SJCRH30 (cell line): ENCODE data around the gene OR4D1. TPM values are rescaled to one million over a fixed set of nuclear protein-coding genes. Genes with fewer than 3 reads are reported as not detected.

Experiments used
- DNase-seq, 2 experiments: peaks; one replicate each; pipeline ENCODE4 v3.0.0-alpha.2; 2015 to 2020
- H3K27ac ChIP-seq: fragments of 250-450 bp; sonication (Bioruptor Pico); 2 replicates; pipeline ENCODE4 v1.5.1; 2020; ENCODE audit warnings: mild to moderate bottlenecking, moderate library complexity
- H3K27me3 ChIP-seq: fragments of 250-450 bp; sonication (Bioruptor Pico); 2 replicates; pipeline ENCODE4 v1.5.1; 2020; ENCODE audit warnings: mild to moderate bottlenecking, moderate library complexity
- H3K36me3 ChIP-seq: fragments of 250-450 bp; sonication (Bioruptor Pico); 2 replicates; pipeline ENCODE4 v1.5.1; 2020; ENCODE audit warnings: mild to moderate bottlenecking, moderate library complexity
- H3K4me1 ChIP-seq: fragments of 250-450 bp; sonication (Bioruptor Pico); 2 replicates; pipeline ENCODE4 v1.5.1; 2020; ENCODE audit warnings: mild to moderate bottlenecking, moderate library complexity
- H3K4me3 ChIP-seq: fragments of 250-450 bp; sonication (Bioruptor Pico); 2 replicates; pipeline ENCODE4 v1.5.1; 2020; ENCODE audit warnings: mild to moderate bottlenecking, moderate library complexity
- H3K9me3 ChIP-seq: fragments of 250-450 bp; sonication (Bioruptor Pico); replicated peaks from 2 replicates; pipeline ENCODE4 v1.5.1; 2020; ENCODE audit warnings: mild to moderate bottlenecking, moderate library complexity
- total RNA-seq: library from RNA; depleted of rRNA; stranded (reverse); fragments of >200 nt; shearing (Covaris generic); gene quantifications from 2 replicates; pipeline ENCODE4 v1.2.3, GENCODE V29; 2014

Gene OR4D1
- total RNA-seq, 1 experiment from 2014 or later: not detected

DNA sequence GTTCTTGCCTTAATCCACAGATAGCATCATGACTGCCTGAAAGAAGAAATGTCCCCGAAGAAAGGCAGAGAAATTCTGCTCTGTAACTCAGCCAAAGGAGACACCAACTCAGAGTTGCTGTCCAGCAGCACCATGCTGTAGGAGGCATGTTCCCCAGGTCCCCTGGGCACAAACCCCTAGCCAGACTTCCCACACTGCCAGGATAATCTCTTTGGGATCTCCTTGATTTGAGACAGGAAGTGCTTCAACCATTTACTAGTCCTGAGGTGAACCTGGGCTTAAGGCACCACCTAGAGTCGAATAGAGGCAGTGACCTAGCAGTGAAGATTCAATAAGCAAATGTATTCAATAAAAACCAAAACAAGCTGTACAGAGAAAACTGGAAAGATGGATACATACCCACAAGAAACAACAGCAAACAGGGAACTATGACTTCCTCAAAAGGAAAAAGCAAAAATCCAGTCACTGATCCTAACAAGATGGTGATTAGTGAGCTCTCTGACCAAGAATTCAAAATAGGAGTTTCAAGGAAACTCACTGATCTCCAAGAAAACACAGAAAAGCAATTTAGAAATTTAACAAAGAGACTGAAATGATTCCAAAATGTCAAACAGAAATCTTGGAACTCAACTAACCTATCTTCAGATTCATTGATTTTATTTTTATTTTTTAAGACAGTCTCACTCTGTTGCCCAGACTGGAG lies 24.3 kb downstream of the OR4D1 start:
- Histone ChIP-seq H3K4me3 (no peak overlapping the region), H3K4me1 (no peaks in the 10 kb centered on the region), H3K27ac (no peak overlapping the region), H3K36me3 (no peaks in the 10 kb centered on the region), H3K9me3 (no peaks in the 10 kb centered on the region), H3K27me3 (0 out of 2 replicates have a peak, but pooled peaks cover 4% of the 10 kb centered on the region)
- peak; percentile 26 to 55 for DNase-seq

DNA sequence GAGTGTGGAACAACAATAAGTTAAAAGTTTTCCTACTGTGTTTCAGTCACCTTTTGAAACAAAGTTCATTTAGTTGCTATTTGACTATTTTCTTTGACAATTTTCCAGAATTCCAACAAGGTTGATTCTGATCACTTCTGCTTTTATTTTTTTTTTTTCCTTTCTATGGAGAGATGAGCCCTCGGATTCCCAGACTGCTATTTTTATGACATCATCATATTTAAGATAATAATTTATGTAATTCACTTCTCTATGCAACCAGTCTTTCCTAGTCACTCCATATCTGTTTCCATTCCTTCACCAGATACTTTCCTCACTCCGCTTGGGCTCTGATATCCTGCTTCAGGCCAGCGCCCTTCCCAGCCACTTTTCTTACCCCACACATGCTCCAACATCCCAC lies 26.7 kb downstream of the OR4D1 start:
- DNase-seq: no peak
- H3K27ac ChIP-seq: no peak overlapping the region
- no peaks in the 10 kb centered on the region for H3K9me3 ChIP-seq
- no peaks in the 10 kb centered on the region for H3K4me1 ChIP-seq
- 0 out of 2 replicates have a peak, but pooled peaks cover 4% of the 10 kb centered on the region for H3K27me3 ChIP-seq
- no peak overlapping the region for H3K4me3 ChIP-seq
- no peaks in the 10 kb centered on the region for H3K36me3 ChIP-seq

DNA sequence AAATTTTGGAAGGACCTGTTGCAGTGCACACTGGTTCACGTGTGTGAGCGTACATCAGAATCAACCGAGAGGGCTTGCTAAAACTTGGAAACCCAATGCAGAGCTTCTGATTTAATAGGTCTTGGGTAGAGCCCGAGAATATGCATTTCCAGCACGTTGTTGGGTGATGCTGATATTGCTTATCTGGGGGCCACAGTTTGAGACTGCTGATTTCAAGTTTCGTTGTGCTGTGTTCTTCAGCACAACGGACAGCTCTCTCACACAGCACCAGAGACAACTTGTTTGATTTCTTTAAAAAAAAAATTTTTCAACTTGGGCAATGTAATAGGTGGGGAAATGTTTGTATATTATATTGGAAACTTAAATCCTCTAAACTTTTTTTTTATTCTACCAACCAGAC lies 28.0 kb downstream of the OR4D1 start:
- Histone ChIP-seq H3K4me1 (no peaks in the 10 kb centered on the region), H3K27ac (no peak overlapping the region), H3K27me3 (0 out of 2 replicates have a peak, but pooled peaks cover 4% of the 10 kb centered on the region), H3K9me3 (no peaks in the 10 kb centered on the region), H3K4me3 (no peak overlapping the region), H3K36me3 (no peaks in the 10 kb centered on the region)
- no peak for DNase-seq

- Histone ChIP-seq H3K4me3 (no peak overlapping the region), H3K4me1 (no peaks in the 10 kb centered on the region), H3K36me3 (no peaks in the 10 kb centered on the region), H3K27me3 (peaks cover 10% of the 10 kb centered on the region; the same call in 1 of the 2 replicates), H3K27ac (no peak overlapping the region), H3K9me3 (no peaks in the 10 kb centered on the region)
- no peak for DNase-seq
Measured at GRCh38 chr17:58181796-58182195, 33.6 kb downstream of the OR4D1 start.

DNA sequence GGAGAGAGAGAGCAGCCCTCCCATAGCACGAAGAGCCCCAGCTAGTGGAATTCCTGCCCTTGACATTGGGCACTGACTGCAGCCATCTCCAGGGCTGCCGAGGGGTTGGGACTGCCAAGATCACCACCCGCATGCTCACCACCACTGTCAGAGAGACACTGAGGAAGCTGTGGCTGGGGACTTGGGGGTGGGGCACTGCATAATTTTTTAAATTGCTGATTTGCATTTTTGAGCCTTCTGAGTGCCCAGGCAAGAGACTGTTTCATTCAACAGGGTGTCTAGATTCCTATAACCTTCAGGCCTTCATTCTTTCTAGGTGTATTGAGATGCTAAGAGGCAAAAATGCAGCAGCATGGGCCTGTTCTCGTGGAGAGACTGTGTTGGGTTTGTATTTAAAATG lies 35.3 kb downstream of the OR4D1 start:
- no peak for DNase-seq
- H3K9me3 ChIP-seq: no peaks in the 10 kb centered on the region
- peaks cover 10% of the 10 kb centered on the region; the same call in 1 of the 2 replicates for H3K27me3 ChIP-seq
- no peaks in the 10 kb centered on the region for H3K36me3 ChIP-seq
- no peak overlapping the region for H3K4me3 ChIP-seq
- no peaks in the 10 kb centered on the region for H3K4me1 ChIP-seq
- no peak overlapping the region for H3K27ac ChIP-seq

DNA sequence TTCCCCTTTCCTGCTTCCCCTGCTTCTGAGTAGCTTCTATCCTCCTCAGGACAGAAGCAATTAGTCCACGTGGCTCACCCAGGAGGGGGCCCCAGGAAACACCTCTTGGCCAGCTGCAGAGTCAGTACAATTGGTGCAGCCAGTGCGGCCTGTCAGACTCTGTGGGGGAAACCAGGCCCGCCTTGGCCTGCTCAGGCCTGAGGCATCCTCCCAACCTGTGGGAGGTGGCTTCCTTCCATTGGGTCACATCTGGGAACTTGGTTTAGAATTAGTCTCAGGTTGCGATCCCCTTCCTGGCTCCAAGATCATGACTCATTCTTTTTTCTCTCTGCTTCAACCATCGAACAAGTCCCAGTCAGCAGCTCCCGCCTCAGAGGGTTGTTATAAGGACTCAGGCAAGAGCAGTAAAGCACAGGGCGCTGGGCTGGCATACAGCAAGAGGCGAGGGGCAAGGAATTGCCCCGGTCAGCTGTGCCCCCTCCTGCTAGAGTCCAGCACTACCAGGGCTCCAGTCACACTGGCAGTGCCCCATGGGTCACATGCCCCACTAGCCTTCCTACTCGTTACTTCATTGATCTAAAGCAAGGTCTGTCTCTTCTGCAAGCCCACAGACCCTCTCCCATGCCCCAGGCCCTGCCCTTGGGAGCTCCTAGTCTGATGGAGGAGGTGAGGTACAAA lies 36.3 kb downstream of the OR4D1 start:
- no peak overlapping the region for H3K4me3 ChIP-seq
- no peak overlapping the region for H3K27ac ChIP-seq
- no peaks in the 10 kb centered on the region for H3K4me1 ChIP-seq
- H3K36me3 ChIP-seq: no peaks in the 10 kb centered on the region
- no peaks in the 10 kb centered on the region for H3K9me3 ChIP-seq
- peak; percentile 30 to 50 for DNase-seq
- peaks cover 10% of the 10 kb centered on the region; the same call in 1 of the 2 replicates for H3K27me3 ChIP-seq

DNA sequence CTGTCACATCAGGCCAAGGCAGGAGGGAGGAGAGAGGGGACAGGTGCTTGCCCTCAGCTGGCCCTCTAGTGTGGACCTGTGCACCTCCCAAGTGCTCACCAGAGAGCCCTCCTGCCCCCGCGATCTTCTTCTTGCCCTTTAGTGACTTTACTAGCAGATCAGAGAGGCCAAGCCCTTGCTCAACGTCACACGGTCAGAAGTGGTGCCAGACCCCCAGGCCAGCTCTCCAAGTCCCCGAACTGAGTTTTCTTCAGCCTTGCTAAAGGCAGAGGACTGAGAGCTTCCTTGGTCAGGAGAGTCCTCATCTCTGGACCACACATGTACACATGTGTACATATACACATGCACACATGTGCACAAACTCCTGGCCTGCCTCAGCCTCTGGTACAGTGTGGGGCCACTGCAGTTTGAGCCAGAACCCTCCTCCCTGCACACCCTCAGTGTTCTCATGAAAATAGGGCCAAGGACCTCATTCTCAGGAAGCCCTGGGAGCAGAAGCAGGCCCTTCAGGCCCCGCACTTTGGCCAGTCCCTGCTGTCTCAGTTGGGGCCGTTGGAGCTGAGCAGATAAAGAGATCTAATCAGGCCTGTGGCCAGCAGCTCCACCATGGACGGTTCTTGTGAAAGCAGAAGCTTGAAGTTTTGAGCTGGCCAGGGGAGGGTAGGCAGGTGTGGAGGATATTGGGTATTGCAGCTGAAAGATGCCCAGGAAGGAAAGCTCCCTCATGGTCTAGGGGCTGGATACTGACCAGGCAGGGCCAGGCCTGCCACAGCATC lies 37.0 kb downstream of the OR4D1 start:
- no peak overlapping the region for H3K27ac ChIP-seq
- H3K27me3 ChIP-seq: peaks cover 10% of the 10 kb centered on the region; the same call in 1 of the 2 replicates
- H3K9me3 ChIP-seq: no peaks in the 10 kb centered on the region
- no peak for DNase-seq
- no peaks in the 10 kb centered on the region for H3K4me1 ChIP-seq
- no peaks in the 10 kb centered on the region for H3K36me3 ChIP-seq
- H3K4me3 ChIP-seq: no peak overlapping the region

DNA sequence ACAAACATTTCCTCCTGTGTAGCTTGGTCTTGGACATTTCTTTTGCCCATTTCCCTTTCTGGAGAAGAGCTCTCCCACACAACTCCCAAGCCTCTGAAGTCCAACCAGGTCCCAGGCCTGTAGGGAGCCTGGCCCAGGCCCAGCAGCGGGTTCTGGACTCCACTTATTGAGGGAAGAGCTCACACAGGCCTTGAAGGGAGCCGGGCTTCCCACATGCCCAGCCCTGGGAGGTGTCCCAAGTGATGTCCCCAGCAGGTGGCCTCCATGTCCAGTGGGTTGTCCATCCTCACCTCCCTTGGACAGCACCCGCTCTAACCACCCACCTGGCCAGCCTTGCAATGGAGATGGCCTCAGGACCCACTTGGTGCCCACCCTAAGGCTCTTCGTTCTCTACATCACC lies 38.4 kb downstream of the OR4D1 start:
- Histone ChIP-seq H3K4me3 (no peak overlapping the region), H3K4me1 (no peaks in the 10 kb centered on the region), H3K27me3 (peaks cover 10% of the 10 kb centered on the region; the same call in 1 of the 2 replicates), H3K27ac (no peak overlapping the region), H3K36me3 (no peaks in the 10 kb centered on the region), H3K9me3 (no peaks in the 10 kb centered on the region)
- DNase-seq: no peak

GRCh38 chr17:58187063-58187462 lies 38.9 kb downstream of the OR4D1 start:
- H3K27me3 ChIP-seq: peaks cover 10% of the 10 kb centered on the region; the same call in 1 of the 2 replicates
- H3K27ac ChIP-seq: no peak overlapping the region
- H3K4me1 ChIP-seq: no peaks in the 10 kb centered on the region
- no peaks in the 10 kb centered on the region for H3K36me3 ChIP-seq
- H3K9me3 ChIP-seq: no peaks in the 10 kb centered on the region
- no peak overlapping the region for H3K4me3 ChIP-seq
- DNase-seq: no peak

DNA sequence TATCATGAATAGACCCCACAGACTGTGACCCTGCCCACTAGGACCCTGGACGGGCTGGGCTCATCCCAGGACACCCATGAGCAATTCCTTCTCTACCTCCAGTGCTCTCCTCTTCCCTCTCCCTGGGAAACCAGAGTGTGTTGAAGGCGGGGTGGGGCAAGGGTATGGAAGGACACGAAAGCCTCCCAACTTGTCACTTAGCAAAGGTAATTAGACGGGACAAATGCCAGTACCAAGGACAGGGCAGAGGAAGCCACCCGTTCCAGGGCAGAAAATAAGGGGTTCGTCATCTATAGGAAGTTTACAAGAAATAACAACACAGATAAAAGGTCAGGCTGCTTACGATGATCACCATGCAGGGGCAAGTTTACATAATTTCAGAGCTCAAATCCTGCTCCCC lies 39.5 kb downstream of the OR4D1 start:
- H3K4me1 ChIP-seq: no peaks in the 10 kb centered on the region
- no peaks in the 10 kb centered on the region for H3K9me3 ChIP-seq
- no peaks in the 10 kb centered on the region for H3K36me3 ChIP-seq
- H3K27me3 ChIP-seq: peaks cover 10% of the 10 kb centered on the region; the same call in 1 of the 2 replicates
- no peak for DNase-seq
- no peak overlapping the region for H3K27ac ChIP-seq
- H3K4me3 ChIP-seq: no peak overlapping the region

DNA sequence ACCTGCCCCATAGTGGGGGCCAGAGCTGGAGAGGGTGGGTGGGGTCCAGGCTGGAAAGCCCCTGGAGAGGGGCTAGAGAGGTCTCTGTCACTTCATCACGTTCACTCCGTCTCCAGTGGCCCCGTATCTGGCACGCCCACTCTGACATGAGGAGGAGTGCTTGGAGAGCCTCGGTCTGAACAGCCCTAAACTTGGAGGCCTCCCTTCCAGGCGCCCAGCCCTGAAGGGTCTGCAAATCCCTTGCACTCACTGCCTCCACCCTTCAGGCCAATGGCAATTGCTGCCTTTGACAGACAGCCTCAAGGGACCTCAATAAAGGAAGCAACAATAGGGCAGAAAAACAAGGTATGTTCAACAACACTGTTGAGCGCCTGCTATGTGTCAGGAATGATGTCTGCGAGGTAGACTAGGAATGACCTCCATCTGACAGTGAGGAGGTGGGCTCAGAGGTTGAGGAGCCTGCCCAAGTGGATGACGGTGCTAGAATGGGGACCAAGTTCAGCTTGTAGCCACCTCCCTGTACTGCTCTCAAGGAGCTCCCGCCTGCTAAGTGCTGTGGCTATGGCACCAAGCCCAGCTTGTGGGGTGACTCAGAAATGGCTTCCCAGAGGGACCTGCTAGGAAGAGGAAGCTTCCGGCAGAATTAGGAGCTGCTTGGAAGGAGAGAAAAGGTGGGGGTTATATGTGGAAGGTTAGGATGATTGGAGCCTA lies 41.4 kb downstream of the OR4D1 start:
- H3K36me3 ChIP-seq: no peaks in the 10 kb centered on the region
- no peak overlapping the region for H3K4me3 ChIP-seq
- H3K4me1 ChIP-seq: no peaks in the 10 kb centered on the region
- H3K9me3 ChIP-seq: no peaks in the 10 kb centered on the region
- no peak overlapping the region for H3K27ac ChIP-seq
- H3K27me3 ChIP-seq: peaks cover 9% of the 10 kb centered on the region; the same call in 1 of the 2 replicates
- peak; percentile 24 to 31 for DNase-seq

DNA sequence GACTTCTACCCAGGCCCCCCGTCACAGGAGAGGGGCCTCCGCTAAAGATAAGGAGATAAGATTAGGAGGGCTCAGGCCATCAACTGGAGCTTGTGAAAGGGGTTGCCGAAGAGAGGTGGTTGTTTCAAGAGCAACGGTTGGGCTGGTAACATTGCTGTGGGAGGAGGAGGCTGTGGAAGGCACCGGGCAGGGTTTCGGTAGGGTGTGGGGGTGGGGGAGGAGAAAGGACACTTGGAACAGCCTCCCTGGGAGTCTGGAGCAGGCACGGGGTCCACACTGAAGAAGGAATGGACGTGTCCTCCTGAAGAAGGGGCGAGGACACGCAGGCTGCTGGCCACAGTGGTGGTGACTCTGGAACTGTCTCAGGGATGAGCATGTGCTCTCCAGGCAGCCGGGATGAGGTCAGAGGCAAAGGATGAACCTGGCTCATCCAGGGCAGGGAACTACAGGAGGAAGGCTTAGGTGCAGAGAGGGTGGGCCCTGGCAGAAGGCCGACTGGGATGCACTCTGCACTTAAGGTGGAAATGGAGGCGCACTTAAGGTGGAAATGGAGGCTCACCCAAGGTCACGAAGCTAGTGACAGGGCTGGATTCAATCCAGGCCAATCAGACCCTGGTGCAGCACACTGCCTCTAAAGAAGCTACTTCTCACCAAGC lies 43.2 kb downstream of the OR4D1 start:
- Histone ChIP-seq H3K9me3 (no peaks in the 10 kb centered on the region), H3K27me3 (no peaks in the 10 kb centered on the region), H3K4me1 (peaks cover 8% of the 10 kb centered on the region), H3K27ac (no peak overlapping the region), H3K36me3 (no peaks in the 10 kb centered on the region), H3K4me3 (no peak overlapping the region)
- DNase-seq: no peak

DNA sequence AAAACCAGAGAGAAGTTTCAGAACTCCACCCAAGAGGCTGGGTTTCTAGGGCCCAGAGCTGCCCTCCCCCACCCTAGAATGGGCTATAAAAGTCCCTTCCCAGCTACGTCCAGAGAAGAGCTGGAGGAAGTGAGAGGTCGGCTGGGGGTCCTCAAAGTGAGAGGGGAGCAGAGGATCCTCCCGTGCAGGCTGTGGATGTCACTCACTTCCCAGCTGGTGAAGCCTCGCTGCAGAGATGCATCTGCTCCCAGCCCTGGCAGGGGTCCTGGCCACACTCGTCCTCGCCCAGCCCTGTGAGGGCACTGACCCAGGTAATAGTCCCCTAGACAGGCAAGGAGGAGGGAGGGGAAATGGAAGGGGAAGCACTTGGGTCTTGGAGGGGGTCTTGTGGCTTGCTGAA lies 44.4 kb downstream of the OR4D1 start, which contains the start of gene EPX:
Gene EPX, plus strand, starts transcription at position 115 of the 400 bp plus-strand sequence. Its CDS starts 121 bp downstream, at position 236.
- Histone ChIP-seq H3K9me3 (no peaks in the 10 kb centered on the region), H3K36me3 (no peaks in the 10 kb centered on the region), H3K4me3 (no peak within 1 kb of the TSS), H3K4me1 (peaks cover 16% of the 10 kb centered on the region), H3K27me3 (no peaks in the 10 kb centered on the region), H3K27ac (no peak within 1 kb of the TSS)
- DNase-seq: peak; percentile 20 to 44
